Measurements from ENCODE around the gene ACTN4. TPM values are rescaled to one million over a fixed set of nuclear protein-coding genes. Genes with fewer than 3 reads are reported as not detected.

Gene ACTN4
- total and polyA plus RNA-seq, 2 of the 4 experiments (the other 2 are of a cell fraction): 541 to 659 TPM

GRCh38 chr19:38765214-38765613 lies 117.8 kb downstream of the ACTN4 start:
- Histone ChIP-seq H3K9me1 (ENCODE audit: insufficient read depth, low read length) (no peaks in the 10 kb centered on the region), H3K56ac (ENCODE audit: extremely low read depth, insufficient read depth, low read length) (no peak overlapping the region), H2BK120ac (ENCODE audit: low read depth, low read length) (no peak overlapping the region), H2AFZ (replicated peaks; ENCODE audit: low read length, poor library complexity) (no peak overlapping the region), H3K18ac (ENCODE audit: low read depth, low read length) (no peak overlapping the region), H3K23ac (ENCODE audit: low read depth, low read length) (no peak overlapping the region), H3K14ac (replicated peaks; ENCODE audit: low read depth, low read length) (no peak overlapping the region), H3K79me1 (ENCODE audit: low read depth in 1 of 2, low read length in 2 of 2) (no peaks in the 10 kb centered on the region), H2BK5ac (ENCODE audit: low read depth, low read length, poor library complexity, severe bottlenecking) (no peak overlapping the region), H3K9me3 (ENCODE audit: control insufficient read depth, insufficient read depth, low read length) (no peaks in the 10 kb centered on the region), H3K4me1 (ENCODE audit: control insufficient read depth, insufficient read depth, low read length) (no peaks in the 10 kb centered on the region), H3K36me3 (ENCODE audit: control insufficient read depth, insufficient read depth, low read length) (no peaks in the 10 kb centered on the region), H4K91ac (ENCODE audit: insufficient read depth, low read depth, low read length) (no peak overlapping the region), H3K4ac (ENCODE audit: low read depth, low read length) (no peak overlapping the region), H2BK15ac (ENCODE audit: low read depth, low read length) (no peak overlapping the region), H3K27me3 (ENCODE audit: control insufficient read depth, insufficient read depth, low read length) (no peaks in the 10 kb centered on the region), H3K27ac (ENCODE audit: insufficient read depth, low read length) (no peak overlapping the region), H2BK20ac (ENCODE audit: low read depth, low read length) (no peak overlapping the region), H2AK5ac (ENCODE audit: low read depth, low read length) (no peak overlapping the region), H3K9ac (ENCODE audit: low read depth, low read length) (no peak overlapping the region), H4K20me1 (ENCODE audit: insufficient read depth, low read length) (no peaks in the 10 kb centered on the region), H4K8ac (ENCODE audit: low read depth in 2 of 2, low read length in 2 of 2) (no peak overlapping the region), H3K4me3 (ENCODE audit: insufficient read depth, low read depth, low read length) (no peak overlapping the region), H2AK9ac (replicated peaks; ENCODE audit: low read depth, low read length, poor library complexity) (no peak overlapping the region), H3K4me2 (ENCODE audit: low read depth, low read length) (no peak overlapping the region), H4K5ac (ENCODE audit: low read depth, low read length) (no peak overlapping the region)
- dilution Hi-C loops (cut with HindIII; ENCODE audit: low sequenced_read_pairs, unreplicated experiment): no loop called here
- DNase-seq: no peak
- WGBS, 2 experiments (ENCODE audit: extremely low coverage in 2 of 2, insufficient read length in 1 of 2): no CpG with 5 or more reads among the region's 2 CpGs
- intact Hi-C loops (cut with micrococcal nuclease): no loop called here
- no TSS peak for BruUV-seq (replicated peaks)
- ChIA-PET CTCF (no interaction called here), POLR2A (ENCODE audit: unreplicated experiment) (no interaction called here)
- in situ Hi-C loops (cut with MboI; ENCODE audit: low sequenced_read_pairs): no loop called here
- TF ChIP-seq MAZ (IDR thresholded peaks at IDR 0.05; ENCODE audit: borderline replicate concordance, low read depth, low read length): no peak
- TF ChIP-seq USF2 (IDR thresholded peaks at IDR 0.05; ENCODE audit: low read depth, low read length): no peak
- TF ChIP-seq NFE2L2 (IDR thresholded peaks at IDR 0.05; ENCODE audit: low read depth, low read length): no peak
- no peak for TF ChIP-seq FOS (IDR thresholded peaks at IDR 0.05; ENCODE audit: low read depth, low read length)
- no peak for TF ChIP-seq RFX5 (IDR thresholded peaks at IDR 0.05; ENCODE audit: low read depth, low read length)
- no peak for TF ChIP-seq CTCF (conservative IDR thresholded peaks at IDR 0.05; ENCODE audit: low read depth, low read length)
- TF ChIP-seq MXI1 (IDR thresholded peaks at IDR 0.05; ENCODE audit: borderline replicate concordance, low read depth, low read length): no peak
- no peak for TF ChIP-seq SMC3 (IDR thresholded peaks at IDR 0.05; ENCODE audit: low read depth, low read length)
- TF ChIP-seq MAFK (IDR thresholded peaks at IDR 0.05; ENCODE audit: low read depth, low read length): no peak
- no peak for TF ChIP-seq POLR2A (IDR thresholded peaks at IDR 0.05; ENCODE audit: low read depth, low read length)
- no peak for TF ChIP-seq RAD21 (IDR thresholded peaks at IDR 0.05; ENCODE audit: low read length)
- TF ChIP-seq ELK1 (IDR thresholded peaks at IDR 0.05; ENCODE audit: borderline replicate concordance, low read depth, low read length): no peak
- no peak for TF ChIP-seq CEBPB (IDR thresholded peaks at IDR 0.05; ENCODE audit: low read depth, low read length)
- no peak for TF ChIP-seq CHD1 (IDR thresholded peaks at IDR 0.05; ENCODE audit: low read depth, low read length)
- no peak for TF ChIP-seq RCOR1 (IDR thresholded peaks at IDR 0.05; ENCODE audit: insufficient replicate concordance, low read length)
- no peak for TF ChIP-seq BHLHE40 (IDR thresholded peaks at IDR 0.05; ENCODE audit: low read depth, low read length)
- no peak for ATAC-seq (ENCODE audit: low read depth)

All from IMR-90 (cell line).